Measurements from ENCODE around the gene MMEL1. TPM values are rescaled to one million over a fixed set of nuclear protein-coding genes. Genes with fewer than 3 reads are reported as not detected.

Gene MMEL1
- total RNA-seq, 1 experiment from 2014 or later = not detected

- Mint-ChIP-seq H3K36me3 (ENCODE audit: insufficient read depth, unreplicated experiment) (peaks cover 6% of the 10 kb centered on the region), H3K4me1 (ENCODE audit: insufficient read depth, unreplicated experiment) (no peaks in the 10 kb centered on the region), H3K9me3 (ENCODE audit: unreplicated experiment) (no peaks in the 10 kb centered on the region), H3K27me3 (ENCODE audit: insufficient read depth, unreplicated experiment) (peaks cover 27% of the 10 kb centered on the region), H3K27ac (ENCODE audit: low read depth, unreplicated experiment) (no peak overlapping the region), H3K4me3 (ENCODE audit: unreplicated experiment) (no peak overlapping the region)
- ChIA-PET CTCF (no interaction called here), POLR2A (interaction anchor here (0.6 kb wide), 1 partner anchor 1385 kb away, joined by 3 read pairs; no protein-coding TSS in a partner anchor)
- TF ChIP-seq CTCF (IDR thresholded peaks at IDR 0.05; ENCODE audit: unreplicated experiment) = no peak
- intact Hi-C loops (cut with micrococcal nuclease) = no loop called here
- no TSS peak for BruUV-seq (replicated peaks)
- no peak for DNase-seq (ENCODE audit: unreplicated experiment)
Observed at GRCh38 chr1:2596530-2597333, 36.1 kb downstream of the MMEL1 start.

- H3K4me1 Mint-ChIP-seq (ENCODE audit: insufficient read depth, unreplicated experiment) = no peaks in the 10 kb centered on the region
- no peak for TF ChIP-seq CTCF (IDR thresholded peaks at IDR 0.05; ENCODE audit: unreplicated experiment)
- no TSS peak for BruUV-seq (replicated peaks)
- peaks cover 20% of the 10 kb centered on the region for H3K27me3 Mint-ChIP-seq (ENCODE audit: insufficient read depth, unreplicated experiment)
- intact Hi-C loops (cut with micrococcal nuclease) = no loop called here
- H3K9me3 Mint-ChIP-seq (ENCODE audit: unreplicated experiment) = no peaks in the 10 kb centered on the region
- POLR2A ChIA-PET = no interaction called here
- no peak overlapping the region for H3K27ac Mint-ChIP-seq (ENCODE audit: low read depth, unreplicated experiment)
- DNase-seq (ENCODE audit: unreplicated experiment) = no peak
- CTCF ChIA-PET = no interaction called here
- H3K36me3 Mint-ChIP-seq (ENCODE audit: insufficient read depth, unreplicated experiment) = peaks cover 6% of the 10 kb centered on the region
- H3K4me3 Mint-ChIP-seq (ENCODE audit: unreplicated experiment) = no peak overlapping the region
Observed at GRCh38 chr1:2595812-2596529, 36.8 kb downstream of the MMEL1 start.

- peaks cover 6% of the 10 kb centered on the region for H3K36me3 Mint-ChIP-seq (ENCODE audit: insufficient read depth, unreplicated experiment)
- ChIA-PET POLR2A (no interaction called here), CTCF (no interaction called here)
- BruUV-seq (replicated peaks) = no TSS peak
- no peak overlapping the region for H3K4me3 Mint-ChIP-seq (ENCODE audit: unreplicated experiment)
- no peak for TF ChIP-seq CTCF (IDR thresholded peaks at IDR 0.05; ENCODE audit: unreplicated experiment)
- no peaks in the 10 kb centered on the region for H3K4me1 Mint-ChIP-seq (ENCODE audit: insufficient read depth, unreplicated experiment)
- H3K9me3 Mint-ChIP-seq (ENCODE audit: unreplicated experiment) = no peaks in the 10 kb centered on the region
- H3K27ac Mint-ChIP-seq (ENCODE audit: low read depth, unreplicated experiment) = no peak overlapping the region
- intact Hi-C loops (cut with micrococcal nuclease) = no loop called here
- DNase-seq (ENCODE audit: unreplicated experiment) = no peak
- peaks cover 16% of the 10 kb centered on the region for H3K27me3 Mint-ChIP-seq (ENCODE audit: insufficient read depth, unreplicated experiment)
Observed at GRCh38 chr1:2595261-2595811, 37.5 kb downstream of the MMEL1 start.

- H3K27me3 Mint-ChIP-seq (ENCODE audit: insufficient read depth, unreplicated experiment) = peaks cover 16% of the 10 kb centered on the region
- BruUV-seq (replicated peaks) = no TSS peak
- POLR2A ChIA-PET = no interaction called here
- CTCF ChIA-PET = no interaction called here
- H3K9me3 Mint-ChIP-seq (ENCODE audit: unreplicated experiment) = no peaks in the 10 kb centered on the region
- intact Hi-C loops (cut with micrococcal nuclease) = no loop called here
- no peak for TF ChIP-seq CTCF (IDR thresholded peaks at IDR 0.05; ENCODE audit: unreplicated experiment)
- H3K4me1 Mint-ChIP-seq (ENCODE audit: insufficient read depth, unreplicated experiment) = no peaks in the 10 kb centered on the region
- peaks cover 6% of the 10 kb centered on the region for H3K36me3 Mint-ChIP-seq (ENCODE audit: insufficient read depth, unreplicated experiment)
- no peak overlapping the region for H3K4me3 Mint-ChIP-seq (ENCODE audit: unreplicated experiment)
- no peak for DNase-seq (ENCODE audit: unreplicated experiment)
- no peak overlapping the region for H3K27ac Mint-ChIP-seq (ENCODE audit: low read depth, unreplicated experiment)
Observed at GRCh38 chr1:2594641-2595131, 38.1 kb downstream of the MMEL1 start.
